CD4-positive, alpha-beta T cell treated with Interleukin-10 for 1 hour (primary cell): Measurements from ENCODE around the gene CNRIP1.
"Not testable (repeated sequence)": the region's sequence is repeated elsewhere in the genome, so short reads cannot be mapped to it uniquely, and the experiment has no call there.

Experiments
- DNase-seq: peaks from one replicate; pipeline ENCODE4 v3.0.0-alpha.2; 2020

Gene CNRIP1, protein sequence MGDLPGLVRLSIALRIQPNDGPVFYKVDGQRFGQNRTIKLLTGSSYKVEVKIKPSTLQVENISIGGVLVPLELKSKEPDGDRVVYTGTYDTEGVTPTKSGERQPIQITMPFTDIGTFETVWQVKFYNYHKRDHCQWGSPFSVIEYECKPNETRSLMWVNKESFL

DNA sequence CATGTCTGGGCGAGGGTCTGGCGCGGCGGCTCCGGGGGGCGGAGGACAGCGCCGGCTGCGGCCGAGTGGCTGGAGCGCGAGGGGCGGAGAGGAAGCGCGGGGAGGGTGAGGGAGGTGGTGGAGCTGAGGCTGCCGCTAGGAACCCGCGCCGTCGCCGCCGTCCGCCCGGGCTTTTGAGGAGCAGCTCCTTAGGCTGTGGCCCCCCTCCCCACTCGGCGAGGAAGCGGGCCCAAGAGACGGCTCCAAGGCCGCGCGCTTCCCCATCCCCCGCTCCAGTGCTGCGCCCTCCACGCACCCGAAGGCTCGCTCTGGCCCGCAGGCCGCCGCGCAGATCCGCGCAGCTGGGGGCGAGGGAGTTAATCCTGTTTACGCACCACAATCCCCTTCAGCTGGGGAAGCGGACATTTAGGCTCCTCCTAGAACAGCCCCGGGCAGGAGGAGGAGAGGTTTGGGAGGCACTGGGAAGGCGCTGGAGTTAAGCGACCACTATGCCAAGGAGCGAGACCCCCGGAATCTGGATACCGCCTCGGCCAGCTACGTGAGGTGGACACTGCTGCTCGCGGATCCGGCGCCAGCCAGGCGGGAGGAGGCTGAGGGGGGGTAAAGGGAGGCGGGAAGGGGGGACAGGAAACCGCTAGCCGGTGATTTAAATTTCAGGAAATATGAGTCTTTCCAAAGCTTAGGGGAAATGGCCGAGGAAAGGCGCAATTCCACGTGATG lies at the start of gene CNRIP1:
CNRIP1 (minus strand) TSS at position 552 of the 720 bp plus-strand sequence; CDS start at position 3, 549 bp downstream.
- no peak for DNase-seq

DNA sequence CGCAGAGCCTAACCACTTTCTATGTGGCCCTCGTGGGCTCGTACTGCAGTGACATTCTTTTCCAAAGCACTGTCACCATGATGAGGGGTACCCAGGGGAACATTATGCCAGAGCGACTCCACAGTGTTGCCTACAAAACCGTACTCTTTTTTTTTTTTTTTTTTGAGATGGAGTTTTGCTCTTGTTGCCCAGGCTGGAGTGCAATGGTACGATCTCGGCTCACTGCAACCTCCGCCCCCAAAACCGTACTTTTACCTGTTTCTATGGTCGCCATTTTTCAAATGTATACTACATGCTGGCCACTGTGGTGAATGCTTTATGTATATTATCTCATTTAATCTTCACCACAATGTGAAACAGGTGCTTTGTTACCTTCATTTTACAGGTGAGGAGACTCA lies 49.6 kb upstream of the CNRIP1 start:
- DNase-seq: no peak

DNA sequence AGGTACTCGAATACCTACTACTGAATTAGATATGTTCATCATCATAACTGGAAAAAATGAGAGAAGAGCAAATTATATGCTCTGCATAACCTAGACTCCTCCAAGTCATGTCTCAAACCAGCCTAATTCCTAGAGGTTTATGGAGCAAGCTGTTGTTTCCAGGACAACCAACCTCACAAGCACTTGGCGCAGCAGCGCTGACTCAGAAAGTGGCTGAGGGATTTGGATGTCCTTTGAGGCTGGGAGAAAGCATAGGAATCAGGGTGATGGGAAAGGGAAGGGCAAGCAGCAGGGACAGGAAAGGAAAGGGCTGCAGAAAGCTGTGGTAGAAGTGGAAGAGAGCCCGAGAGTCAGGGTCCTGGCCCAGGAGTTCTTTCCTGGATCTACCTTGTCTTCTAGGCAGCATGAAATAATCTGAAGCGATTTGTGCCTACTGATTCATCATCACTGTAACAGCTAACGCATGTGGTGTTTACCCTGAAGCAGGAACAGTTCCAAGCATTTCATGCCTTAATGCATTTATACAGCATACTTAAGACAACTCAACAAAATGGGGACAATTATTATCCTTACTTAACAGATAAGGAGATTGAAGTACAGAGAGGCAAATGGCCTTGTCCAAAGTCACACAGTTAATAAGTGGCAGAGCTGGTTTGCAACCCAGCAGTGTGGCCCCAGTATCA lies 49.0 kb upstream of the CNRIP1 start:
- DNase-seq: no peak

DNA sequence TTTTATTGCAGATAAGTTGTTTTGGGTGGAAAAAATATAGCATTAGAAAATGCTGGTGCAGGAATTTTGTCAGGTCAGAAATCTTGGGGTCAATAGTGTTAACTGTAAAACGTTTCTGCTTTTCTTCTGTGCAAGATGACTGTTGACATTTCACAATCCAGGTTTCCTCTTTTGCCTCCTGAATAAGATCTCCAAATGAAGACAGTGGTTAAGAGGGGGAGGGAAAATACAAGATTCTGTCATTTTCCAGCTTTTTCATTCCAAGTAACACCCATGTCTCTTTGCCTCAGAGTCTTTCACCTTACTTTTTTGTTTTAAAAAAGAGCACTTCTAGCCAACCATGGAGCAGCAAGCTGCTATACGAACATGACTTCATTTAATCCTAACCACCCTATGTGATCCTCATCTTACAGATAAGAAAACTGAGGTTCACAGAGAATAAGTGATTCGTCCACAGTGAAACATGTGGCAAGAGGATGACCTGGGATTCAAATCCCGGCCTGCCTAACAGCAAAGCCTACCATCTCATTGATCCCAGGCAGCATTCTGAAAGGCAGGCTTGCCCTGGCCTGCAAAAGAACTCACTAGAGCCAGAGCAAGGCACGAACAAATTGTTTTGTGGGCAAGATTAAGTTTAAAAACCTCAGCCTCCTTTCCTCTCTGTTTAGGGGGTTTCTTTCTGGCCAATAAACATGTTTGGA lies 48.4 kb upstream of the CNRIP1 start:
- no peak for DNase-seq

DNA sequence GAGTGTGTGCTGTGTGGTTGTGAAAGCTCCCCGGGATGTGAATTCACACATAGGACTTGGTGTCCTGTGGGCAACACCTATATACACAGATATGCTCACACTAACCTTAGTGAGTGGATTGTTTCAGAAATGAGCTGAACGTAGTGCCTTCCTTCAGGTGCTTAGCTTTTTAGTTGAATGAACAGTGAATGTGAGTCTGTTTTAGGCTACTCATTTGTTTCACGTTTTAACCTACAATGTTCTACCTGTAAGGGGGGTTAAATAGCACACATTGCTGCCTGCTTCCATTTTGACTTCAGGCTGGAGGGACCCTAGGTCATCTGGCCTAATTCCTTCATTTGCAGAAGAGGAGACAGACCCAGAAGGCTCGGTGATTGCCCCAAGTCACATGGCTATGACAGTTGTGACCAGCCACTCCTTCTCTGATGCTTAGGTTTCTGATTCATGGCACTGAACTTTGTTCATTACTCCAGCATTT lies 46.4 kb upstream of the CNRIP1 start:
- peak; percentile 39 for DNase-seq

DNA sequence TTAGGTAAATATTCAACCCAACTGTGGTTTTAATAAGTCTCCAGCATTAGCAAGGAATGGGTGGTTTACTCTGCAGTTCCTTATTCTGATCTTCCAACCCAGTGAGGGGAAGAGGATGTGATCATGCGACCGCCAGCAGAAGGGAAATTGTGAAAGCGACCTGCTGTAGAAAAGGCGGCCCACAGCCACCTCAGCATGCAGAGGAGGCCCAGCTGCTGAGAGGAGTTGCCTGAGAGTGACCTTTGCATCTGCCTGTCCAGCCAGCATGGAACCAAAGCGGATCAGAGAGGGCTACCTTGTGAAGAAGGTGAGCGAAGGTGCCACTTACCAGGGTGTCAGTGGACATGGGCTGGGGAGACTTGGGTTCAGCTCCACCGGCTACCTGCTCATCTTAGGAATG lies 45.3 kb upstream of the CNRIP1 start, which contains the start of gene PLEK:
PLEK (plus strand) TSS at position 196 of the 400 bp plus-strand sequence; CDS start at position 266, 70 bp downstream.
- peak; percentile 59 for DNase-seq

DNA sequence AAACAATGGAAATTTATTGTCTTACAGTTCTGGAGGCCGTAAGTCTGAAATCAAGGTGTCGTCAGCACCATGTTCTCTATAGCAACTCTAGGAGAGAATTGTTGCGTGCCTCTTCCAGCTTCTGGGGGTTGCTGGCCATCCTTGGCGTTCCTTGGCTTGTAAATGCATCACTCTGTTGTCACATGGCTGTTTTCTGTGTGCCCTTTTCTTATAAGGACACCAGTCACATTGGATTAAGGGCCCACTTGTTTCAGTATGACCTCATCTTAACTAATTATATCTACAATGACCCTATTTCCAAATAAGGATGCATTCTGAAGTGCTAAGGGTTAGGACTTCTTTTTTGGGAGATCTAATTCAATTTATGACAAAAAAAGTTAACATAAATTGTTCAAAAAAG lies 44.0 kb upstream of the CNRIP1 start:
- DNase-seq: no peak

DNA sequence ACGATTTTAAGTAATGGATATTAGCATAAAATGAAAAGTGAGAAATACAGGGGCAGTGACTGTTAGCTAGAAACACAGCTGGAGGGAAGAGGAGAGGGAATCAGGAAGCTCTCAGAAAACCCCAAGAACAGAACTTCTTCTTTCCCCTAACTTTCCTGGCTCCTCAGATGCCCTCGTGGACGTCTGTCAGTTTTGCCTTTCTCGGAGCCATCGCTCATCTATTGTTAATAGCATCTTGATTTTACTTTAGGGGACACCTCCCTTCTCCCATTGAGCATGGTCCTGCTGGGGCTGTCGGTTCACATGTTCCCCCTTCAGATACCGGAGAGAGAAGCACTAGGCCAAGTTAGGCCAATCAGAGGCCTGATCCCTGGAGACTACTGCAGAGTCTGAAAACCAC lies 43.0 kb upstream of the CNRIP1 start:
- DNase-seq: no peak

DNA sequence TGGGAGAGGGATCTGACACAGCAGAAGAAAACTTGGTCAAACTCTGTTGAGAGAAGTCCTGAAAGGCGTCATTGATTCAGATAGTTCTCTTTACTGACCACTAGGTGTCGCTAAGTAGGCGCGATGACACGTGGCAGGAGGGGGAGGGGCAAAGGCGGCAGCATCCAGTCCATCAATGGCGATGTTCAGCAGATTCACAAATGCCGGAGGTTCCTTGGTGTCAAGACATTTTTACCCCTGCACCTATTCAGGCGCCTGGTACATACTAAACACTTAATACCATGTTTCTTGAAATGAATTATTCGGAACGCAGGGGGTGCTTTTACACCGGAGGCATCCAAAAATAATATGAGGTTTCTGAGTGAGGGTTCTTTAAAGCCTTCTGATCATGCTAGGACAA lies 42.3 kb upstream of the CNRIP1 start:
- peak; percentile 86 for DNase-seq

DNA sequence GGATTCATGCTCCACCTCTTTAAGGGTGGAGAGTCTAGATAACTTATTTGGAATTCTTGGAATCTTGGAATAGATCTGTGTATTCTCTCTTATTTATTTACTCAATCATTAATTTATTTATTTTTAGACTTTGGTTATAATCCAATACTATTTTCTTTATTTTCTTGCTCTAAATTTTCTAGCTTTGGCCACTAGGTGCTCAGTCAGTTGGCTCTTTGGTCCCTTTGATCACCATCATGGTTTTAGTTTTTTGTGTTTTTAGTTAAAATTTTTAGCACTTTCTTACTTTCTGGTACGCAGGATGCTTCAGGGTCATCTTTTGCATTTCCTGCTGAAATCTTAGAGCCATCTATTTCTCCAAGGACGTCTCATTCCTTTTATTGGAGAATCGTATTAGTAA lies 40.1 kb upstream of the CNRIP1 start:
- DNase-seq: no peak

DNA sequence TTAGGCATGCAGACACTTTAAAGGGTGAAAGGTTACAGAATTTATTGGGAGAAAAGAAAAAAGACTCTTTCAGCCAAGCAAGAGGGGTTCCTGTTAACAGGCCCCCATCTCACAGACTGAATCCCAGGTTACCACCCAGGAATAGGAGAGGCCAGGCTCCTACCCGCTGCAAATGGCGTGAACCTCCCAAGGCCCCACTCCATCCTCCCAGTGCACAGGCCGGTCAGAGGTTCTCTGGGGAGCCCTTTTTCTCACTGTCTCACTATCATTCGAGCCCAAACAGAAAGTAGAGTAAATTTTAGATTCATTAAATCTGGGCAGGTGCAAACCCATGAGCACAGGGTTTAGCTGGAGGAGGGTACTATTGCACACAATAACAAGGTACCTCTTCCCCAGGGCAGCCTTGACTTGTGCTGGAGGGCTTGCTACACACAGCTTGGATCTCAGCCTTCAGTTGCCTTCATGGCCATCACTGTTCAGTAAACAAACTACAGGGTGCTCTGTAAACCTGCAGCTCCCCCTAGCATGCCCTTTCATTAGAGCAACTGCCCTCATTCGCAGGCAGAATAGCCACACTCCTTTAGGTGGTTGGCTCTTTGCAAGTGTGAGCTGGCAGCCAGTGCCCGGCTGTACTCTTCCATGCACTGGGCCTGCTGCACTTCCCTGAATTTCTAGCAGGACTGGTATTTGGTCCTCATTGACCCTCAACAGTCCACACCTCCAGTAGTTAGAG lies 38.0 kb upstream of the CNRIP1 start:
- peak; percentile 35 for DNase-seq

DNA sequence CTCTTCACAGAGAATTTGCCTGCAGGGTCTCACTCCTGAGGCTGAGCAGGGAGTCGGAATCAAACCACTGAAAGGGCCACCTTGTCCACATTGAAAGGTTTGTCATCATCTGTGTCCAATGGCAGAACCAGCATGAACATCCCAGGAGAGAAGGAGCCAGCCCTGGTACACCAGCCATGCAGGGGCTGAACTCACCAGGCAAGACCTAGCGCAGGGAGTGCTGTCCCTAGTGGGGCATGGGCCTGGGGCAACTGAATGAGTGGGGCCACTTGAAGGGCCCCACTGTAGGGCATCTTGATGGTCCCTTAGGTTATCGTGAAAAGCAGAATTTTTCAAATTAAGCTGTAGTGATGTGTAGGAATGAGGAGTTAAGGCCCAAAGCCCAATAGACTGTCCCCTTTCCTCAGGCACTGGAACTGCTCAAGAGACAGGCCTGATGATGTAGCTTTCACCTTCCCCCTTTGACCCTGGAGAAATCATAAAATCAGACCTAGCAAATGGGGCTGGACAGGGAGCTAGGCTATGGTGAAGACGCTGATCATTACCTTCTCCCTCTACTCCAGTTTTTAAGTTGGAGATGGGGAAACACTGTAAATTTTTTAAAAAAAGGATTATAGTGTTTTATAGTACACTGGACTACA lies 37.0 kb upstream of the CNRIP1 start:
- no peak for DNase-seq

DNA sequence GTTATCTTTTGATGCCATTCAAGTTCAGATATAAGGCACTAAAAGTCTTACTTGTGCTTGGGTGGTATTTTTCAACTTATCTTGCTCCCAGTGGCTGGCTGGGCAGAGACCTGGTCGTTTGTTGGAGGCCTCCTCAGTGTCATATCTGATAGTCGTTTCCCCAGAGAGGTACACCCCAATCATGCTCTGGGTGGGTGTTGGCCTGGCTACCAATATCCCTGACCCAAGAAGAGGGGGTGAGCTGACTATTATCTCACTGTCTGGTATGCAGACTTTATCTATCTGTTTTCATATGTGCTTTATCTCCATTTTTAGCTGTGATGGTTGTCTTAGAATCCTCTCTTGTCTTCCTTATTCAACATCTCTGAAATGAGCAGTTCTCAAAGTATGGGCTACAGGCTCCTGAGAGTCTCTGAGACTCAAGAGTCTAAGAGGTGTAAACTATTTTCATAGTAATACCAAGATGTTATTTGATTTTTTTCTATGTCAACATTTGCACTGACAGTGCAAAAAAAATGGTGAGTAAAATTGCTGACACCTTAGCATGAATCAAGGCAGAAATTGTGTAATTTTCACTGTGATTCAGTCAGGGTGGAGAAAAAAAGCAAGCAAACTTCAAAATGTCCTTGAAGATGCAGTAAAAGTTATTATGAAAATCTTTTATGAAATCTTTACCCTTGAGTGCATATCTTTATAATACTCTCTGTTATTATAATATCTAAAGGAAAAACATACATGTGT lies 33.1 kb upstream of the CNRIP1 start:
- DNase-seq: no peak

DNA sequence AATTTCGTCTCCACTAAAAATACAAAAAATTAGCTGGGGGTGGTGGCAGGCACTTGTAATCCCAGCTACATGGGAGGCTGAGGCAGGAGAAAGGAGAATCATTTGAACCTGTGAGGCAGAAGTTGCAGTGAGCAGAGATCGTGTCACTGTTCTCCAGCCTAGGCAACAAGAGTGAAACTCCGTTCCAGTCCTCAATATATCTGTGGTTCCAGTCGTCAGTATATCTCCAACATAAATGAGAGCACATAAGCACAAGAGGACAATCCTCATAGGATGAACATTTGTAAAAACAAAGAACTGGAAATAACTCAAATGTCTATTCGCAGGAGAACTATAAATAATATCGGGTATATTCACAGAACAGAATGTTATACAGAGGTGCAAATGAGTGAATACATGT lies 32.2 kb upstream of the CNRIP1 start:
- DNase-seq: no peak

DNA sequence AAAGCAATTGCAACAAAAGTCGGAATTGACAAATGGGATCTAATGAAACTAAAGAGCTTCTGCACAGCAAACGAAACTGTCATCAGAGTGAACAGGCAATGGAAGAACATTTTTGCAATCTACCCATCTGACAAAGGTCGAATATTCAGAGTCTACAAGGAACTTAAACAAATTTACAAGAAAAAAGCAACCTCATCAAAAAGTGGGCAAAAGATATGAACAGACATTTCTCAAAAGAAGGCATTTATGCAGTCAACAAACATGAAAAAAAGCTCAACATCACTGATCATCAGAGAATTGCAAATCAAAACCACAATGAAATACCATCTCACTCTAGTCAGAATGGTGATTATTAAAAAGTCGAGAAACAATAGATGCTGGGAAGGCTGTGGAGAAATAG lies 29.3 kb upstream of the CNRIP1 start:
- not testable (repeated sequence) for DNase-seq

DNA sequence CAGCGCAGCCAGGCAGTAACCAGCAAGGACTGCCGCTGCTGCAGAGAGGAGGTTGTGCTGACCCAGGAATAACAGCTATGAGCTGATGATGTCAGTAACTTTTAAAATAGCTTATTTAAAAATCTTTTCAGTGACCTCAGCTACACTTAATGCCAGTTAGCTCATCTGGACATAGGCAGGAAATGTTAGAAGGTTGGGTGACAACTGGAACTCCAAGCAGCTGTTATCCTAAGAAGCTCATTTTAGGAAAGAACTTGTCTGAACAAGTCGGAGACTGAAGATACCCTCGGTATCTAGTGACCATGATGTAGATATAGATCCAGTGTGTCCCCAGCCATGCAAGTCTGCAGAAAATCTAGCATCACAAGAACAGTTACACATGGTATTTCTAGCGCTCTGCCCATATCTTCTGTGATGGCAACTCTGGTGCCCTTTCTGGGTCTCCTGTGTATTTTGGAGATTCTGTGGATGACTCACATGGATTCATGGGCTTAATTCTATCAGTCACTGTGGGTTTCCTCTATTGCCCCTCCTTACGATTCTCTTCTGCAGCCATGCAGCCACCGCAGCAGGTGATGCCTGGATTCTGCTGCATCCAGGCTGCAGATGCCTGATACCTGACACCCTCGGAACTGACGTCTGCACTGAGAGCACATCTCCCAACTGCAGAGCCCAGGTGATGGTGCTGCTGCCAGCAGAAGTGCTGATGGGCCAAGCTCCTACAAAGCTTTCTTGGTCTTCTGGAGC lies 25.6 kb upstream of the CNRIP1 start:
- no peak for DNase-seq

DNA sequence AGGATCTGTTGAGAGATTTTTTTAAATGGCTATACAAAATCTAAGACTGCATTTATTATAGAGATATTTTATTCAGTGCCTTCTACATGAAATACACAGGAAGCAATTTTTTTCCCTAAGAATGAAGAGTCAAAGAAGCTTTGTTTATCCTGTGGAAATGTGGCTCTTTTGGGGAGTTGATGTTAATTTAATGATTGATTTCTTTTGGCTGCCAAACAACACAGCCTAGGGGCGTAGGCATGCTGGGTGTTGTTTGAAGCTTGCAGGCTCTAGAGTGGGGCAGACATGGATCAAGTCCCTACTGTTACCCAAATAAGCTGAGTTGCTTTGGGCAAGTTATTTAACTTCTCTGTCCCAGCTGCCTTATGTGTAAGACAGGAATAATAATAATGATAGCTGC lies 24.3 kb upstream of the CNRIP1 start:
- DNase-seq: no peak

DNA sequence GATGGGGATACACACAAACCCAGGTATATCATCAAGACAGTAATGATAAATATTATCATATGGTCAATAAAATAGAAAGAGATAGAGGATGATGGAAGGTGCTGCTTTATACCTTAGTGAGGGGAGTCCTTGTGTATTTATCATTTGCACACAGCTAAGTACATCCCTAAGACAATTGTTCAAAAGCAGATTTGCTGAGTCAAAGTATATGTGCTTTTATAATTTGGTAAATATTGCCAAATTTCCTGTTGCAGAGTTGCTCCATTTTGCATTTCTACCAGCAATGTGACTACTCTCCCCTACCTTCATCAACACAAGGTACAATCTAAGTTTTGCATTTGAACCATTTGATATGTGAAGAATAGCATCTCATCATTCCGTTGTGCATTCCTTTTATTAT lies 22.7 kb upstream of the CNRIP1 start:
- no peak for DNase-seq

DNA sequence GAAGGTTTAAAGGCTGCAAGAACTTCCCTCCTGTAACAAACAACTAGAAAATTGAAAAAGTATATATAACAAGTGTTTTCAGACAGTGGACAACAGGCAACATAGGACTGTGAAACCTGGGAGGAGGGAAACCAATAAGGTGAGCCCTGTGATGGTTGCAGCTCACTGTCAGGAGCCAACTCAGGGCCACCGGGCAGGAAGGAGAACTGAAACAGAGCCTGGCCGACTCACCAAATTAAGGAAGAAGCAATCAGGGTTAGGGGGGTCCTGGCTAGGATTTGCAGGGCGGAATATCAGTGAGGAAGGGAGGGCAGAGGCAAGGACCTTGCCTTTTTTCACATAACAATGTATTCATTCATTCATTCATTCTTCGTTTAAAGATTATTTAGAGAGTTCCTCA lies 21.8 kb upstream of the CNRIP1 start:
- no peak for DNase-seq

DNA sequence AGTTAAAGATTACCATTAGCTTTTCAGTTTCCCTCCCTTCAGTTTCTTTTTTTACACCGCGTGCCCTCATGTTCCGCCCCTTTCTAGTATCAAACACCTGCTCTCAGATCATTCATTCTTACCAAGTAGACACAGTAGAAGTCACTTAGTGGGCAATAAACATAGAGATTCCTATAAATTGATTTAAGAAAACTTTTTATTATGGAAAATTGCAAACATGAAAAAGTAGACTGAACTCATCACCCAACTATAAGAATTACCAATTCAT lies 21.2 kb upstream of the CNRIP1 start:
- no peak for DNase-seq
